Smooth muscle cell (in vitro differentiated cells): ENCODE measurements around the gene NUCB1. TPM values are rescaled to one million over a fixed set of nuclear protein-coding genes. Genes with fewer than 3 reads are reported as not detected.
"Not testable (repeated sequence)": the region's sequence is repeated elsewhere in the genome, so short reads cannot be mapped to it uniquely, and the experiment has no call there.

Experiments used
- DNase-seq: peaks from one replicate; lab custom pipeline; 2025; ENCODE audit not compliant: unreplicated experiment; lab: John Stamatoyannopoulos, UW
- H2AFZ ChIP-seq: fragments of 200-600 bp; sonication (generic); 2 replicates; pipeline ENCODE4 v1.6.0; 2016; ENCODE audit warnings: antibody characterized with exemption, low read depth, mild to moderate bottlenecking
- H3F3A ChIP-seq: fragments of 200-600 bp; sonication (generic); 2 replicates; pipeline ENCODE4 v1.6.0; 2017; ENCODE audit warnings: antibody characterized with exemption, low read depth
- H3K27ac ChIP-seq: fragments of 200-600 bp; sonication (generic); 2 replicates; pipeline ENCODE4 v1.5.1; 2016; ENCODE audit warnings: low read depth, mild to moderate bottlenecking
- H3K27me3 ChIP-seq: fragments of 200-600 bp; sonication (generic); 2 replicates; pipeline ENCODE4 v1.6.1; 2016; ENCODE audit warnings: low read depth, mild to moderate bottlenecking
- H3K36me3 ChIP-seq: fragments of 200-600 bp; sonication (generic); 2 replicates; pipeline ENCODE4 v1.5.1; 2016; ENCODE audit warnings: low read depth
- H3K4me1 ChIP-seq: fragments of 200-600 bp; sonication (generic); 2 replicates; pipeline ENCODE4 v1.5.1; 2016; ENCODE audit warnings: low read depth
- H3K4me2 ChIP-seq: fragments of 200-600 bp; sonication (generic); 2 replicates; pipeline ENCODE4 v1.6.0; 2016; ENCODE audit warnings: mild to moderate bottlenecking
- H3K4me3 ChIP-seq: fragments of 200-600 bp; sonication (generic); 2 replicates; pipeline ENCODE4 v1.5.1; 2016; ENCODE audit warnings: mild to moderate bottlenecking
- H3K79me2 ChIP-seq: fragments of 200-600 bp; sonication (generic); 2 replicates; pipeline ENCODE4 v1.6.0; 2016; ENCODE audit warnings: low read depth, mild to moderate bottlenecking
- H3K9ac ChIP-seq: fragments of 200-600 bp; sonication (generic); 2 replicates; pipeline ENCODE4 v1.6.0; 2016; ENCODE audit warnings: low read depth
- H3K9me3 ChIP-seq: fragments of 200-600 bp; sonication (generic); replicated peaks from 2 replicates; pipeline ENCODE4 v1.5.1; 2016; ENCODE audit warnings: low read depth
- H4K20me1 ChIP-seq: fragments of 200-600 bp; sonication (generic); 2 replicates; pipeline ENCODE4 v1.6.0; 2016; ENCODE audit warnings: low read depth
- WGBS: methylation state at CpG from one replicate; pipeline ENCODE4 v1.1.7; 2016; ENCODE audit warnings: low lambda C conversion rate; 5-methylcytosine and 5-hydroxymethylcytosine counted together
- polyA plus RNA-seq: library from polyadenylated mRNA; unstranded; fragments of >200 nt; fragmentation: Nextera tagmentation; extraction: Ambion mirVana; gene quantifications from 2 replicates; pipeline ENCODE4 v1.2.1, GENCODE V29; 2016
- total RNA-seq: library from RNA; depleted of rRNA; stranded (reverse); fragments of >200 nt; gene quantifications from 2 replicates; pipeline ENCODE4 v1.2.3, GENCODE V29; 2014
- TF ChIP-seq, protein P1 (sequence below): fragments of 200-600 bp; sonication (generic); IDR thresholded peaks from 2 replicates; pipeline ENCODE4 v1.5.1; 2017; ENCODE audit warnings: borderline replicate concordance, mild to moderate bottlenecking, antibody characterized with exemption; ENCODE audit not compliant: insufficient read depth, poor library complexity, severe bottlenecking

NUCB1 gene
- total and polyA plus RNA-seq, 2 experiments from 2014 or later, result 146 to 329 TPM

DNA sequence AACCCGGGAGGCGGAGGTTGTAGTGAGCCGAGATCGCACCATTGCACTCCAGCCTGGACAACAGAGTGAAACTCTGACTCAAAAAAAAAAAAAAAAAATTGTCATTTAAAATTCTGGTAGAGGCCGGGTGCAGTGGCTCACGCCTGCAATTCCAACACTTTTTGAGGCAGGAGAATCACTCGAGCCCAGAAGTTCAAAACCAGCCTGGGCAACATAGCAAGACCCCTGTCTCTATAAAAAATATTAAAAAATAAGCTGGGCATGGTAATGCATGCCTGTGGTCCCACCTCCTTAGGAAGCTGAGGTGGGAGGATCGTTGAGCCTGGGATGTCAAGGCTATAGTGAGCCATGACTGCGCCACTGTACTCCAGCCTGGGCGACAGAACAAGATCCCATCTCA is 6.2 kb downstream of the NUCB1 start:
- Histone ChIP-seq H3K9me3 (no peaks in the 10 kb centered on the region), H3K27ac (no peak overlapping the region), H4K20me1 (peaks cover 10% of the 10 kb centered on the region), H3K9ac (no peak overlapping the region), H3F3A (no peaks in the 10 kb centered on the region), H3K4me3 (no peak overlapping the region), H2AFZ (no peak overlapping the region), H3K4me1 (no peaks in the 10 kb centered on the region), H3K27me3 (no peaks in the 10 kb centered on the region), H3K79me2 (peaks cover 24% of the 10 kb centered on the region), H3K4me2 (no peak overlapping the region), H3K36me3 (peaks cover 7% of the 10 kb centered on the region)
- TF ChIP-seq, protein P1, sequence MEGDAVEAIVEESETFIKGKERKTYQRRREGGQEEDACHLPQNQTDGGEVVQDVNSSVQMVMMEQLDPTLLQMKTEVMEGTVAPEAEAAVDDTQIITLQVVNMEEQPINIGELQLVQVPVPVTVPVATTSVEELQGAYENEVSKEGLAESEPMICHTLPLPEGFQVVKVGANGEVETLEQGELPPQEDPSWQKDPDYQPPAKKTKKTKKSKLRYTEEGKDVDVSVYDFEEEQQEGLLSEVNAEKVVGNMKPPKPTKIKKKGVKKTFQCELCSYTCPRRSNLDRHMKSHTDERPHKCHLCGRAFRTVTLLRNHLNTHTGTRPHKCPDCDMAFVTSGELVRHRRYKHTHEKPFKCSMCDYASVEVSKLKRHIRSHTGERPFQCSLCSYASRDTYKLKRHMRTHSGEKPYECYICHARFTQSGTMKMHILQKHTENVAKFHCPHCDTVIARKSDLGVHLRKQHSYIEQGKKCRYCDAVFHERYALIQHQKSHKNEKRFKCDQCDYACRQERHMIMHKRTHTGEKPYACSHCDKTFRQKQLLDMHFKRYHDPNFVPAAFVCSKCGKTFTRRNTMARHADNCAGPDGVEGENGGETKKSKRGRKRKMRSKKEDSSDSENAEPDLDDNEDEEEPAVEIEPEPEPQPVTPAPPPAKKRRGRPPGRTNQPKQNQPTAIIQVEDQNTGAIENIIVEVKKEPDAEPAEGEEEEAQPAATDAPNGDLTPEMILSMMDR, result no peak
- no peak for DNase-seq
- 99% methylated on average over 10 of the region's 10 CpGs for WGBS

DNA sequence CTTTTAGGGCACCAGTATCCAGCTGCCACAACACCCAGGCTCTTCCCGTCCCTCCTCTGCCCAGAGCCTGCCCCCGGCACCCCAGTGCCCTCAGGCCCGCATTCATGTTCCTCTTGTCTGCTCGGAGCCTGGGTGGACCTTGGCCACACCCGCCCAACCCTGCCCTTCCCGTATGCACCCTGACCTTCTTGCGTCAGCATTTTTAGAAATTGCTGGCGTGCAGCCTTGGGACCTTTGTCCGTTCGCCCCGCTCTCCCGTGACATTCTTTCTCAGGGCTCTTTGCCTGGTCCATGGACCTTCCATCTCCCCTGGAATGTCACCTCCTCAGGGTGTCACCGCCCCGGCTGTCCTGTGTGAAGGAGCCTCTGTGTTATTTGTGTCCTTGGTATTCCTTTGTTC is 7.6 kb downstream of the NUCB1 start:
- Histone ChIP-seq H3K4me1 (no peaks in the 10 kb centered on the region), H3K27me3 (no peaks in the 10 kb centered on the region), H3K9ac (no peak overlapping the region), H3K79me2 (peaks cover 10% of the 10 kb centered on the region), H4K20me1 (peaks cover 7% of the 10 kb centered on the region), H3F3A (no peaks in the 10 kb centered on the region), H3K4me2 (no peak overlapping the region), H3K36me3 (peaks cover 7% of the 10 kb centered on the region), H3K9me3 (no peaks in the 10 kb centered on the region), H3K27ac (no peak overlapping the region), H2AFZ (no peak overlapping the region), H3K4me3 (no peak overlapping the region)
- no peak for DNase-seq
- TF ChIP-seq, protein P1, result no peak
- WGBS, result 96% methylated on average over 14 of the region's 14 CpGs

DNA sequence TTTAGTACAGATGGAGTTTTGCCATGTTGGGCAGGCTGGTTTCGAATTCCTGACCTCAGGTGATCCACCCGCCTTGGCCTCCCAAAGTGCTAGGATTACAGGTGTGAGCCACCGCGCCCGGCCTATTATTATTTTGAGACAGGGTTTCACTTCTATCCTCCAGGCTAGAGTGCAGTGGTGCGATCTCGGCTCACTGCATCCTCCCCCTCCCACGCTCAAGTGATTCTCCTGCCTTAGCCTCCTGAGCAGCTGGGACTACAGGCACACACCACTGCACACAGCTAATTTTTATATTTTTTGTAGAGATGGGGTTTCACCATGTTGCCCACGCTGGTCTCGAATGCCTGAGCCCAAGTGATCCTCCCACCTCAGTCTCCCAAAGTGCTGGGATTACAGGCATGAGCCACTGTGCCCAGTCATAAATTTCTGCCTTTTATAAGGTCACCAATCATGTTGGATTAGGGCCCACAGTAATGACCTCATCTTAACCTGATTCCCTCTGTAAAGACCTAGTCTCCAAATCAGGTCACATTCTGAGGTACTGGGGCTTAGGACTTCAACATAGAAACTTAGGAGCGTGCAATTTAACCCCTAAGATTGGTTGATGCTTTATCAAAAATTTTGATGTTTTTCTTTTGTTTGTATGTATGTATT is 9.4 kb downstream of the NUCB1 start:
- H3F3A ChIP-seq, H3K4me1 ChIP-seq: not testable (repeated sequence)

DNA sequence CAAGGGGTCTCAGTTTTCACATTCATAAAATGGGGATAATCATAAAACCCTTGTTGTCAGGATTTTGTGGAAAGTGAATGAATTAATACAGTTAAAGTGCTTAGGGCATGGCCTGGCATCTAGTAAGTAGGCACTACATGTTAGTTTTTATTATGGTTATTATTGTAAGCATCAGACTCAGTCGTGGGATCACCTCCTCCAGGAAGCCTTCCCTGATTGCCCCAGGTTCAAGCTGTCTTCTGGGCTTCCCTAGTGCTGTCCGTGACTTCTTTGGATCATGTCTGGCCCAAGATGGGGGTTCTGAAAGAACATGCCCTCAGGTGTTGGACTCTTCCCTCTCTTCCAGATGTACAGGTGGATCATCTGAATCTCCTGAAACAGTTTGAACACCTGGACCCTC is 10.7 kb downstream of the NUCB1 start:
- no peaks in the 10 kb centered on the region for H3K4me1 ChIP-seq
- no peak overlapping the region for H3K9ac ChIP-seq
- TF ChIP-seq, protein P1, result no peak
- H2AFZ ChIP-seq, result no peak overlapping the region
- no peak overlapping the region for H3K4me2 ChIP-seq
- H3K9me3 ChIP-seq, result no peaks in the 10 kb centered on the region
- no peak for DNase-seq
- H3K36me3 ChIP-seq, result peaks cover 7% of the 10 kb centered on the region
- H4K20me1 ChIP-seq, result no peaks in the 10 kb centered on the region
- 97% methylated on average over 2 of the region's 2 CpGs for WGBS
- H3K27ac ChIP-seq, result no peak overlapping the region
- no peaks in the 10 kb centered on the region for H3K27me3 ChIP-seq
- H3K79me2 ChIP-seq, result peaks cover 5% of the 10 kb centered on the region
- H3K4me3 ChIP-seq, result no peak overlapping the region
- H3F3A ChIP-seq, result no peaks in the 10 kb centered on the region

More for the DNA sequence above, 9.4 kb downstream of the NUCB1 start:
- not testable (repeated sequence) for H3K27ac ChIP-seq, H3K4me2 ChIP-seq, H3K9me3 ChIP-seq, DNase-seq, H4K20me1 ChIP-seq, H2AFZ ChIP-seq, H3K27me3 ChIP-seq, H3K4me3 ChIP-seq, H3K9ac ChIP-seq, H3K36me3 ChIP-seq, H3K79me2 ChIP-seq
- WGBS, result 98% methylated on average over 11 of the region's 11 CpGs
